Lung microvascular endothelial cell (primary cell): Measurements from ENCODE around the gene TACC2. TPM values are rescaled to one million over a fixed set of nuclear protein-coding genes. Genes with fewer than 3 reads are reported as not detected.
"Not testable (repeated sequence)": the region's sequence is repeated elsewhere in the genome, so short reads cannot be mapped to it uniquely, and the experiment has no call there.

Source experiments
- DNase-seq, 2 donors: peaks; one replicate each; pipeline versions ENCODE4 v3.0.0 to v3.0.0-alpha.2; 2010; ENCODE audit warnings: low read depth in 2 of 2
- total RNA-seq: library from RNA; depleted of rRNA; stranded (reverse); fragments of >200 nt; gene quantifications from 2 replicates; pipeline ENCODE4 v1.2.1, GENCODE V29; 2014

Gene TACC2
- total RNA-seq, 1 donor from 2014 or later, result 0.60 TPM

GRCh38 chr10:122022276-122022675, 33.3 kb downstream of the TACC2 start:
- no peak for DNase-seq

GRCh38 chr10:122023257-122023656, 34.3 kb downstream of the TACC2 start:
- DNase-seq, result not testable (repeated sequence)

- no peak for DNase-seq
These were observed 40.7 kb downstream of the TACC2 start for GRCh38 chr10:122029499-122030199.

- no peak for DNase-seq
These were observed 41.2 kb downstream of the TACC2 start for GRCh38 chr10:122030200-122030552.

- no peak for DNase-seq
These were observed 44.4 kb downstream of the TACC2 start for GRCh38 chr10:122033224-122033926.

GRCh38 chr10:122034149-122034756, 45.3 kb downstream of the TACC2 start:
- DNase-seq, result peak in 1 of 2 donors; percentile 13

GRCh38 chr10:122040786-122041185, 51.8 kb downstream of the TACC2 start:
- no peak for DNase-seq

DNA sequence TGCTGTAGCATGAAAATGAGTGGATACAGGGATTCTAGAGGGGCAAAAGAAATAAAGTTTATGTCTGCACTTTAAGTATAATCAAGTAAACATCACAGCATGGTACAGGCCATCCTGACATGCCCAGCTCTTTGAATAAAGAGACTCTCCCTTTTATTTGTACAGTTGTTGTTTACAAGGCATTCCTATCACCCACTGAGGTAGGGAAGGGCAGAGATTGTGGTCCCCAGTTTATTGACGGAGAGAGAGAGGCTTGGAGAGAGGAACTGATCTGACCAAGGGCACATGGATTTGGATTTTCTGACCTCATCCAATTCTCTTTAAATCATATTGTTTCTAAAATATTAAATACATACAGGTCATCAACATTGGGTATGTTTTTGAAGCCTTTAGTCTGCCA, 53.9 kb downstream of the TACC2 start:
- DNase-seq, result no peak

- no peak for DNase-seq
These were observed 55.2 kb downstream of the TACC2 start for GRCh38 chr10:122044045-122044661.

- no peak for DNase-seq
These were observed 55.8 kb downstream of the TACC2 start for GRCh38 chr10:122044713-122045112.

- DNase-seq, result no peak
These were observed 56.2 kb downstream of the TACC2 start for GRCh38 chr10:122045212-122045611.

DNA sequence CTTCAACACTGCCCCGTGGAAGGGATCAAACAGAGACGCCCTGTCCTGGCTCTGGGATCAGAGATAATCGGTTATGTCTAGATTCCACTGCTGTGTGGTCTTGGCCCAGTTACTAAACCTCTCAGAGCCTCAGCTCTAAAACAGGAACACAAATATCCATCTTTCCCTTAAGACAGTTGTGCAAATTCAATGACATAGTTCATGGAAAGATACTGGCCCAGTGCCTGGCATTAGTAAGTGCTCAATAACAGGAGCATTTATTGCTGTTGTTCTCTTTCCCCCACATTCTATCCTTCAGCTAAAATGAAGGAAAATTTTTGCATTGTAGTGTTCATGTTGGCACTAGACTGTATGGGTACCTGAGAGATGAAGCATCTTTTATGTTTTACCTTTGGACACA, 58.6 kb downstream of the TACC2 start:
- DNase-seq, result no peak

GRCh38 chr10:122049076-122049475, 60.1 kb downstream of the TACC2 start:
- DNase-seq, result no peak

DNA sequence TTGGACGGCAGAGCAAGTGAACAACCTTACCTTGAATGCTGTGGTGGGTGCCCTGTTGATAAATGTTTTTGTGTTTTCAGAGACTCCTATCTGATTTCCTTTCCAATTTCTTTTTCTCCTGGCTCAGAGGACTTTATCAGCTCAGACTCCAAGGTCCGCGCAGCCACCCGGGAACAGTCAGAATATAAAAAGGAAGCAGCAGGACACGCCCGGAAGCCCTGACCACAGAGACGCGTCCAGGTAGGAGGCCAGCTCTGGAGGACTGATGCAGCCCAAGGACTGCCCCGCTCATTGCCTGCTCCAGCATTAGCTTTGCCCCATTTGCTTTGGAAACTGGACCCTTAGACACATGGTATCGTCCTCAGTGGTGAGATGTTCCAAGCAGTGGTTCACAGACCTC, 61.3 kb downstream of the TACC2 start:
- DNase-seq, result no peak

- DNase-seq, result no peak
These were observed 61.8 kb downstream of the TACC2 start for GRCh38 chr10:122050811-122051210.

DNA sequence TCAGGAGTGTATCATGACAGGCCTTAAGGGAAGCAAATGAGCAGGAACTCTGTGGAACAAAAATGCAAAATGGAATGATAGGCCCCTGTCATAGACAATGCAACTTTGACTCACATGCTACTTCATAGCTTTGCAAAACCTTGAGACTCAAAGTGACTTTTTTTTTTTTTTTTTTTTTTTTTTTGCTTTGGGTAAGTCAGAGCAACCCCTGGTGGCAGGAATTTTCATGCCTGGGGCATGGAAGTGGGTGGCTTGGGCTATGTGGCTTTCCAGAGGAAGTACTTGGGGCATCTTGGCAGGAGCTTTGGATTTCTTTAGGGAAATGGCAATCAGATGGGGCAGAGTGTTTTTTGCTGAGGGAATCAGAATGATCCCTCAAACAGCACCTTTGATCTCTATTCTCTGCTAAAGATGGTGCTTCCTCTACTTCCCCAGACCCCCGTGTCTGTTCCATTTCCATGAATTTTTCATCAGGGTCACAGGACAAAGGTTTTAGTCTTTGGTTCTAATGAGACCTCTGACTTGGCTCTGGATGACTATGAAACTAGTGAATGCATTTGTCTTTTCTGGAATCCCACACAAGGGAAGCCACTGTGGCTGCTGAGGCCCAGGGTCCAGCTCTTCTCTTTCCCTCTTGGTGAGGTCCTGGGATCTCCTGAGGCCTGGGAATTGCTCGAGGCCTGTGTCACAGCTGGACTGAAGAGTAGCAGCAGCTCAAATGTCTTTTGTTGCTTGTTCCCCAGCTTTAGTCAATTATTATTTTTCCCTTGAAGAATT, 62.8 kb downstream of the TACC2 start:
- peak; percentile 60 to 74 for DNase-seq

- DNase-seq, result no peak
These were observed 63.7 kb downstream of the TACC2 start for GRCh38 chr10:122052701-122053100.

GRCh38 chr10:122053314-122053713, 64.4 kb downstream of the TACC2 start:
- no peak for DNase-seq

- DNase-seq, result peak; percentile 69 to 88
These were observed 65.4 kb downstream of the TACC2 start for GRCh38 chr10:122054048-122055025.

- no peak for DNase-seq
These were observed 66.3 kb downstream of the TACC2 start for GRCh38 chr10:122055252-122055651.
